ENCODE results near the gene LRCH3.

The LRCH3 gene

DNA sequence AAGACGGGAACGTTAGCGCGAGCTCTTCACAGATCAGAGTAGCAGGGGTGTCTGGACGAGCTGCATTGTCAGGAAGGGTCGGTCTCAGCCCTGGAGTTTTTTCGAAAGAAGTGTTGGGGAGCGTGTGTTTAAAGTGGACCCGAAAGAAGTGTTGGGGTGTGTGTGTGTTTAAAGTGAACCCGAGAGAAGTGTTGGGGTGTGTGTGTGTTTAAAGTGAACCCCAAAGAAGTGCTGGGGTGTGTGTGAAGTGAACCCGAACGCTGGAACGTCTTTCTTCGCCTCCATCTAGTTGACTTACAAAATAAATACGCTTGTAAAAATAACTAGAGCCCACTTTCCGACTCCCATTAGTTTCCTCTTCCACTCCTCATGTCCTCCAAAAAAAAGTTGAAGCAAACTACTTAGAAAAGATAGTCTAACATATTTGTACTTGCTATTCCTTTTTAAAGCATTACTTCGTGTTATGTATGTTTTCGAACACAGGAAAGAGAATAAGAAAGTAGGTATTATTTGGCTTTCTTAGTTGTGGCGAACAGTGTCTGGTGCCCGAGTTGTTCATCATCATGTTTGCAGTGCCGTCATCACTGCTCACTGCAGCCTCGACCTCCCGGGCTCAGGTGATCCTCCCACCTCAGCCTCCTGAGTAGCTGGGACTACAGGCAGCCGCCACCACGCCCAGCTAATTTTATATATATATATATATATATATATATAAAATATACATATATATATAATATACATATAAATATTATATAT is 1.0 kb downstream of the LRCH3 start:
- DNase-seq (ENCODE audit: low spot score) = no peak

DNA sequence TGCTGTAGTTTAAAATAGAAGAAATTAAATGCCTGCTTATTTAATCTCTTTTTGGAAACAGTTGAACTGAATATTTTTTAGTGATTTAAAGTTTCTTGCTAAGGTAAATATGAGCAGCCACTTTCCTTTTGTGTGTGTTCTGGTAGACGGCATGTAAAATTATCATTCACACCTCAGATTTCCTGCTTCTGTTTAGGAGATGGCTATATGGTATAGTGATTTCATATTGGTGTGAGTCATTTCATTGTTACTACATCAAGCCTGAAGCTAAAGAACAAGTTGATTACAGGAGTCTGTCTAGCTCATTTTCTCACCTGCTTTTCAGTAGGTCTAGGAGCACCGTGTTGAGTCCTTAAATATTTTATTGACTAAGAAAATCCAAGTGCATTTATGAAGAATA is 2.2 kb downstream of the LRCH3 start:
- no peak for DNase-seq (ENCODE audit: low spot score)

DNA sequence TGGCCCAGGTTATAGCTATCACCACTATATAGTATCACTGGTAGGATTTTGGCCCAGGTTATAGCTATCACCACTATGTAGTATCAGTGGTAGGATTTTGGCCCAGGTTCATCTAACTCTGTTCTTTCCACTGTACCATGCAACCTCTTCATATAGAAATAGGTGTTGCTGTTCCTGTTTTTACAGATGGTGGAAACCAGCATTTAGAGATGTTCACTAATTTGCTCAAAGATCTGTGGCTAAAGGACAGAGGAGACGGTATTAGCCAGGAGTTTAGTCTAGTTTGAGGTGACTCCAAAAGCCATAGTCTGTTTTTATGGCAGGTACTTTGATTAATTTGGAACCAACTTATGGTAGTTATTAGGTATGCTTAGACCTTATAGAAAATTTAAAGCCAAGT is 3.1 kb downstream of the LRCH3 start:
- DNase-seq (ENCODE audit: low spot score) = no peak

DNA sequence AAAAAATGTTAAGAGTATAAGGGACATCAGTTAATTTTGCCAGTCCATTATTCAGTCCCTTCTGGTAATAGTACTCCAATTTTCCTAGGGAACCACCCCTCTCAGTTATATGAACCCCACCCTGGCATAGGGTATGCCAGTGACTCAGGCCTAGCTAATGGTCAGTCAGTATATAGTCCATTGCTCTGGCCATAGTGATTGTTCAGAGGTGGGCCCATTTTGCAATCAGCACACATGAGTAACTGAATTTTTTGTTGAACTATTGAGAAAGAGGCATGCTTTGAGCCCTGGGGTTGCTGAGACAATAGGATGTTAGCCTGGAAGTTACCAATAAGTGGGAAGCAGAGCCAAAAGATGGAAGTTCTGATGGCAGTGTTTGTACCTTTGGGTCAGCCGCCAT is 4.1 kb downstream of the LRCH3 start:
- DNase-seq (ENCODE audit: low spot score) = no peak

DNA sequence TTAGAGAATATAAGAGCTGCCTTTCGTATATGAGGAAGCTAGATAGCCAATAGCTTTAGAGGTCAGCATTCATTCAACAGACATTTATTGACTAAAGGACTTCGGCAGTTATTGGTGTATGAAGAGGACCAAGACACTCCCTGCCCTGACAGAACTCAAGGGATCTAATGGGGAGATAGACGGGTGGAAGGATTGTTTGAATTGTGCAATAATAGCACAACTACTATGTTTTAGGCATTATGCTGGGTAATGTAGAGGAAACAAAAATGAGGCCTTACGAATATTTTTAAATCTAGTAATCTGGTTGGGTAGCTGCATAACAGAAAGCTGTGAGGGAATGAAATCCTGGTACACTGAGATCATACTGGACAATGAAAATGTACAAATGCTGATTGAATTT is 5.0 kb downstream of the LRCH3 start:
- DNase-seq (ENCODE audit: low spot score) = no peak

DNA sequence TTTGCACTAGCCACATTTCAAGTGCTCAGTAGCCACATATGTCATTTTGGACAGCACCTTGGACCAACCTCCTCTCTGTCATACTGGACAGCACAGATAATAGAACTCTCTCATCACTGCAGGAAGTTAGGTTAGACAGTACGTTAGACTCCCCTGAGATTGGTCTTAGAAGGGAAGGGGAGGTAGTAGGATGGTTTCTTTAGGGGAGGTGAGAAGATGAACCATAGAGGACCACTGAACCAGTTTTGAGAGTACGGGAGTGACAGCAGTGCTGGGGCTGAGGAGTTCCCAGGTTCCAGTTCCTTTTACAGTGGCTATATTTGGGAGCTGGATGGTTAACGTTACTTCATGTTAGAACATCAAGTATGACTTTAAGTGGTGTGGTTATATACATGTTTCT is 7.8 kb downstream of the LRCH3 start:
- no peak for DNase-seq (ENCODE audit: low spot score)

DNA sequence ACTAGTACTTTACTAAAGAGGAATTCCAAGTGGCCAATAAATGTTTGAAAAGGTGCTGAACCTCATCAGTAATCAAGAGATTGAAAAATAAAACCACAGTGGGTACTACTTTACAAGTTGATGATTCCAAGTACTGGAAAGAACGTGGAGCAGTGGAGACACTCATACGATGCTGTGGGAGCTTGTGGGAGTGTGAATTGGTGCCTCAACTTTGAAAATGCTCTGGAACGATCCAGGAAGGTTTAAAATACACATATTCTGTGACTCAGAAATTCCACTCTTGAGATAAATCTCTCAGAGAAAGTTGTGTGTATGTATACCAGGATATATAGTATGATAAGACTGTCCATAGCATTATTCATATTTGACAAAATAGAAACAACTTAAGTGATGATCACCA is 9.3 kb downstream of the LRCH3 start:
- DNase-seq (ENCODE audit: low spot score) = no peak

DNA sequence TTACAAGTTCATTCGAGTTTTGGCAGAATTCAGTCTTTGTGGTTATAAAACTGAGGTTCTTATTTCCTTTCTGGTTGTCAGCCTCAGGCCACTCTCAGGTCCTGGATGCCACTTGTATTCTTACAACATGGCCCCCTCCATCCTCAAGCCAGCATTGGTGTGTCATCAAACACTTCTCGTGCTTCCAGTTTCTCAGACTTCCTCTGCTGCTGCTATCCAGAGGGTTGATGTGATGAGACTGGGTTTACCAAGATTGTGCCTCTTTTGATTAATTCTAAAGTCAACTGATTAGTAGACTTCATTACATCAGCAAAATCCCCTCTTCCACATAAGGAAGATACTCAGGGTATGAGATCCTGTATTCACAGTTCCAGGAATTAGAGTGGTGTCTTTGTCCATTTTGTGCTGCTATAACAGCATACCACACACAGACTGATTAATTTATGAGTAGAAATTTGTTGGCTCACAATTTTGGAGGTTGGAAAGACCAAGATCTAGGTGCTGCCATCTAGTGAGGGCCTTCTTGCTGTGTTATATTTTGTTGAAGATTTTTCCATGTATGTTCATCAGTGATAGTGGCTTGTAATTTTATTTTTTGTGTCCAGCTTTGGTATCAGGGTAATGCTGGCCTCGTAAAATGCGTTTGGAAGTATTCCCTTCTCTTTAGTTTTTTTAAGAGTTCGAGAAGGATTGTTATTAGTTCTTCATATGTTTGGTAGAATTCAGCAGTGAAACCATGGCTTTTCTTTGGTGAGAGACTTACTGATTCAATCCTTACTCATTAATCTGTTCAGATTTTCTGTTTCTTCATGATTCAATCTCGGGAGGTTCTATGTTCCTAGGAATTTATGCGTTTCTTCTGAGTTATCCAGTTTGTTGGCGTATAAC is 11.1 kb downstream of the LRCH3 start:
- DNase-seq (ENCODE audit: low spot score) = no peak

DNA sequence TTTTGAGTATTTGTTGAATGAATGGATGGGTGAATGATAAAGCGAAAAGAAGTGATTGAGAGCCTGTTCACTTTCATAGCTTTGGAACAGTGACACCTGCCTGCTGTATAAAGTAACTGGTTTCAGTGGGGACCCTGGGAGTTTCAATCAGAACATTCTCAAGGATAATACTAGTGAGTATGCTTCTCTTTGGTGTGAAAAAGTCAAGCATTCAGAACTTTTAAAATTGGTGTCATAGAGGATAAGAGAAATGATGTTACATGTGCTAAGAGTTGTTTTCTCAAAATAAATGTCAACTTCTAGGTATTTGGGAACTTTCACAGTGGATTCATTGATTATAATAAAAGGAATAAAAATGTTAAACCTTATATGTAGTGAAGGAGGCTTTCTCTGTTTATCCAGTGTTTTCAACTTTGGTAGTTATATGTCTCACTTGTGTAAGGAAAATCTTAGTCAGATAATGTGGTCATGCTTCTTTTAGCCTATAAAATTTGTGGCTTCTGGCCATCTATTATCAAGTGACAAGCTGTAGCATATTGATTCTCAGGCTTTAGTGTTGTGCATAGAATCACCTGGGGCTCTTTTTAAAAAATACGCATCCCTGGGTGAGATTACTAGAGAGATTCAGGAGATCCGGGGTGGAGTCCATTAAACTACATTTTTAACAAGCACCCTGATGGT is 11.9 kb downstream of the LRCH3 start:
- no peak for DNase-seq (ENCODE audit: low spot score)

DNA sequence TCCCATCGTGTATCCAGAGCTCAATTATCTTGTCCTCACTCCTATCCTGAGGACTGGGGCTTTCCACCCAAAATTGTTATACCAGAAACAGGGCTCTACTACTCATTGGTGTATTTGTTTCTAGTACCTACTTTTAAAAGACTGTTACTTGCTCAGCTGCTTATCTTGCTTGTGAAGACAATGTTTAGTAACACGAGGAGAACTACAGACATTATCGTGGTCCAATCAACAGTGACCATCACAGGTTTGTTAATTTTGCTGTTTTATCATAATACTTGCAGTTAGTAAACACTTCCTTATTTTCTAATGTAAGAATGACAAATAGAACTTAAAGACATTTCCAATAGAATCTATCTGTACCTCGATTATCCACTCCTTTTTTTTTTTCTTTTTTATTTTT is 13.5 kb downstream of the LRCH3 start:
- no peak for DNase-seq (ENCODE audit: low spot score)

DNA sequence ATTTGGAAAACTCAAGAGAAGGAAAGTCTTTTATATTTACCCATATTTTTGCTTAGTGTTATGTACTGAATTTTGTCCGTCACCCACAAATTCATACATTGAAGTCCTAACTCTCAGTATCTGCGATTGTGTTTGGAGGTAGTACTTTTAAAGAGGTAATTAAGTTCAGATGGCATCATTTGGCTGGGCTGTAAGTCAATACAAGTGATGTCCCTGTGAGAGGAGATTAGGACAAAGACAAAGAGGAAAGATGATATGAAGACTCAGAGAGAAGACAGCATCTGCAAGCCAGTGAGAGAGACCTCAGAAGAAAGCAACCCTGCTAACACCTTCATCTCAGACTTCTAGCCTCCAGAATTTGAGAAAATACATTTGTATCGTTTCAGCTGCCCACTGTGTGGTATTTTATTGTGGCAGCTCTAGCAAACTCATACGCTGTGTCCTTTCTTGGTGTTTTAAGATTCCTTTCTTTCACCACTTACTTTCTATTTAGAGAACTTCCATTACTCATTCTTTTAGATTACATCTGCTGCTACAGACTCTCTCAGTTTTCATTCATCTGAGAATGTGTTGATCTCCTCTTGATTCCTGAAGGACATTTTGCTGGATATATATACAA is 17.0 kb downstream of the LRCH3 start:
- no peak for DNase-seq (ENCODE audit: low spot score)

DNA sequence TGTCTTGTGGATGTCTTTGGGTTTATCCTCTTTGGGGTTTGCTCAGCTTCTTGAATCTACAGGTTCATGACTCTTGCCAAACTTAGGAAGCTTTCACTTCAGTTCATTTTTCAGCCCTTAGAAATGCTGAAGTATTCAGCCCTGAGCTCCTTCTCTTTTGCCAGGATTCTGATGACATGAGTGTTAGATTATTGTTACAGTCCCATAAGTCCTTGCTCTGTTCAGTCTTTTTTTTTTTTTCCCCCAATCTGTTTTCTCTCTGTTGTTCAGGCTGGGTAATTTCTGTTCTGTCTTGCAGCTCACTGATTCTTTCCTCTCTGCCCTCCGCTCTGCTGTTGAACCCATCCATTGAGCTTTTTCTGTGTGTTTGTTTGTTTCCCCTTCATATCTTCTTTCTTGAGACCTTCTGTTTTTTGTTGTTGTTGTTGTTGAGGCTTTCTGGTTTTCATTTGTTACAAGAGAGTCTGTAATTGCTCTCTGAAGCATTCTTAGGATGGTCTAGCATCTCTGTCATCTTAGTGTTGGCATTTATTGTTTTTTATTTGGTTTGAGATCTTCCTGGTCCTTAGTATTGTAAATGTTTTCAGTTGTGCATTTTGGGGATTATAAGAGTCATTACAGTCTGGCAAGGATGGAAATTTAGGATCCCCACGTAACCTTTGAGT is 18.4 kb downstream of the LRCH3 start:
- no peak for DNase-seq (ENCODE audit: low spot score)

DNA sequence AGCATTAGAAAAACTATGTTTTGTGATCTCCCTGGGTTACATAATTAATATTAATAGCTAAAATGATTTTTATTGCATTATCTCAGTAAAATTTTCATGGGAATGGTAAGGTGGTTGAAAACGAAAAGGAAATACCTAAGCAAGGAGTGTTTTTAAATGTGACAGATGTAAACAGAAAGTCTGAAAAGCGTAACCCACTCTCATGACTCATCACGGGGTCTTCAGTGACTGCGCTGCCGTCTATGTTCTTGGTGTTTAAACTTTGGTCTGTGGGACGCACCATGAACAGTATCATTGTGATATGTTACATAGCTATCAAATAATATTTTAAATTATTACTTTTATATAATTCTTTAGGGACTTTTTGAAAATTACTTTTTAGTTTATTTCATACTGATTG is 19.8 kb downstream of the LRCH3 start:
- no peak for DNase-seq (ENCODE audit: low spot score)

DNA sequence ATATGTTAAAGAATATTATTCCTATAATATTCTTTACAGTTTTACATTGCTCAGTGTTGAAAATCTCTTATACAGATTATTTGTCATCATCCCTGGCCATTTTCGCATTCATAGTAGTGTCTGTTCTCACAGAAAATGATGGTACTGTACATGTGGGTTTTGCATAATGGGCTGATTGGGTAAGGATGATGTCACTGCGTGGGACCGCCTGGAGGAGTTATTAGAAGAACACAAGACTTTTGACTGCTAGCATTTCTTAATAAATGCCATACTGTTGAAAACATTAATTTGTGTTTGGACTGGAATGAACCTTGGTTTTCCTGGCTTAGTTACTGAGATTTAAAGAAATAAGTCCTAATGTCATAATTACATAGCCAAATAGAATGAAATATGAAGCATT is 20.3 kb downstream of the LRCH3 start:
- DNase-seq (ENCODE audit: low spot score) = no peak

DNA sequence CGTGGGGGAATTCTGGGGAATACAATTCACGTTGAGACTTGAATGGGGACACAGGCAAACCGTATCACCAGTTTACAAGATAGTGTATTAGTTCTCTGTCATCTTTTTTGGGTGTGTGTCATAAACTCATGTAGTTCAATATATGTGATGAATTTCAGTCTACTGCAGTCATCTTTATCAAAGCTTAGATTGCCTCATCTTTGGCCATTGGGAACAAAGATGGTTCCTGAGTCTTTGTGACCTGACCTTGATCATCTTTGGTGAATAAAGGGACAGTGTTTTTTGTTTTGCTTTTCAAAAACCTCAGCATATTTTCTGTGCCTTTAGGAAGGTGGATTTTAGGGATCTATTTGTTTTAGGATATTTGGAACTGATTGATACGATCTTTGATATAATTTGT is 23.3 kb downstream of the LRCH3 start:
- no peak for DNase-seq (ENCODE audit: low spot score)

DNA sequence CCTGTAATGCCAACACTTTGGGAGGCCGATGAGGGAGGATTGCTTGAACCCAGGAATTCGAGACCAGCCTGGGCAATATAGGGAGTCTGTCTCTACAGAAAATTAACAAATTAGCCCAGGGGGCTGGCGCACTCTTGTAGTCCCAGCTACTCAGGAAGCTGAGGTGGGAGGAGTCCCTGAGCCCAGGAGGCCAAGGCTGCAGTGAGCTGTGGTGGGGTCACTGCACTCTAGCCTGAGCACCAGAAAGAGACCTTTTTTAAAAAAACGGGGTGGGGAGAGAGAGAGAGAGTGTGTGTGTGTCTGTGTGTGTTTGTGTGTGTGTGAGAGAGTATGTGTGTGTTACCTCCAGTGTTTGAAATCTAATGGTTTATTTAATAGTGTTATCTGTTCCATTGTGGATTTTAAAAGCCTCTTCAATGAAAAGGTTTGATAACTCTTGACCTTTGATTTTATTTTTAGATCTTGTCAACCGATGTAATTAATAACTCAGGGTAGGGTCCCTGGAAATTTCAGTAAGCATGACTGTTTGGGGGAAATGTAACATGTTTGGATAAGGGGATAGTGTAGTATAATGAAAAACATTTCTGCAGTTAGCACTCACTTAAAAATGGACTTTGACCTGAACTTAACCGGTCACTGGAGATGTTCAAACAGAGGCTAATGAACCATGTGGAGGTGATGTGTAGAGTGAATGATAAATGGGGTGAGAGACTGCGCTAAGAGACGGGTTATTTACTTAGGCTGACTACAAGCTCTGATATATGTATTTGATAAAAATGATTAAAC is 29.7 kb downstream of the LRCH3 start:
- DNase-seq (ENCODE audit: low spot score) = no peak

DNA sequence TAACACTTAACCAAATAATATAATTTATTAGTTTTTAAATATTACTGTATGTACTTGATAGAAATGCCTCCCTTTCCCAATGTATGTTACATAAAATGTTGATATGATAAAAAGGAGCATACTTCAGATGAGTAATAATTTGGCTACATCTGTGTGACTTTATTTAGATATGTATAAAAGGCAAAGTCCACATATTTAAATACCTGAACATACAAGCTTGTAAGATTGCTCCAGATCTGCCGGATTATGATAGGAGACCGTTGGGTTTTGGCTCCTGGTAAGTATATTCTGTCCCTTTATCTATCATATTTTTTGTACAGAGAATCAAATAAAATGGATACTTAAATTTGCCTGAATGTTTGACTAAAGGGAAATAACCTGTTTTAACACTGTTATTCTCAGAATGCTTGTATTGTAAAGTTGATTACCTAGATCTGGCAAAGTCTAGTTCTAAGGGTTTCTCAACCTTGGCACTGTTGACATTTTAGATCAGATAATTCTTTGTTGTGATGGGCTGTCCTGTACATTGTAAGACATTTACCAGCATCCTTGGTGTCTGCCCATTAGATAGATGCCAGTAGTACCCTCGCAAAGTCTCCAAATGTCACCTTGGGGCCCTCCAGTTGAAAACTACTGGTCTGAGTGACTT is 38.5 kb downstream of the LRCH3 start:
- DNase-seq (ENCODE audit: low spot score) = no peak

DNA sequence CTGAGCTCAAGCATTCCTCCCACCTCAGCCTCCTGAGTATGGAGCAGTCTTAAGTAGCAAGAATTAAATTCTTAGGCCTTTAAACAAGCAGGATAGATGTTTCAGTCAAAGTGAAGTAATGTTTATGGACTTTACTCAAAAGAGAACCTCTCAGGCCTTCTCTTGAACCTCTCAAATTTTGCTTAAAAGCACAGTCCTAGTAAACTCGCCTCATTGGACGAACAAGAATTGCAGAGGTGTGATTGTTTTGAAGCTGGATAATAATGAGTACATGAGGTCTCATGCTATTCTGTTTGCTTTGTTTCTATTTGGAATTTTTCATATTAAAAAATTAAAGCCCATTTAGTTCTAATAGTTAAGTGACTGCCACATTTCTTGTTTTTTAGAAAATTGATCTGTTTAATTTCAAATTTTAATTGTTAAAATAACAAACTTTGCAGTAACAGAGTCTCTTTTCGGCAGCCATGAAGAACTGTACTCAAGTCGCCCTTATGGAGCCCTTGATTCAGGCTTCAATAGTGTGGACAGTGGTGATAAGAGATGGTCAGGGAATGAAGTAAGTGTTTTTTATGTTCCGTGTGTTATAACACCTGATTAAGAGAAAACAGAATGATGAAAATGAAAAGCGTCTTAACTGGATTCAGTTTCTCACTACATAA is 39.4 kb downstream of the LRCH3 start:
- DNase-seq (ENCODE audit: low spot score) = no peak

DNA sequence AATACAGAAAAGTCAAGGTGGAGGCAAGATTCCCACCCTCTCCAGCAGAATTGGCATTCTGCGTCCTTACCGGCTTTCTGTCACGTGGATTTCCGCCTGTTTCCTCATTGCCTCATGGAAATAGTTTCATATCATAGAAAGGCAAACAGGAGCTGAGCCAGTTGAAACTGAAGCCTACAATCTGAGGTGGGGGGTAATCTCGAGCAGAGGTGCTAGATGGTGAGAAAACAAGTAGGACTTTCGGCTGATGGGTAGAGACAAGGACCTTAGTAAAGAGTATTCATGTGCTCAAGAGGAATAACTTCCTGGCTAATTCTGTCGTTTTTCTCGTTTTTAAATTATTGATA is 39.9 kb downstream of the LRCH3 start:
- DNase-seq (ENCODE audit: low spot score) = no peak
